HG03457 (cell line): Measurements from ENCODE around the gene EGLN3.

Experiments
- ATAC-seq: cut with Tn5 transposase; IDR thresholded peaks from one replicate; pipeline ENCODE4 v1.9.1; 2021; ENCODE audit warnings: moderate number of reproducible peaks; ENCODE audit not compliant: unreplicated experiment

The EGLN3 gene

DNA sequence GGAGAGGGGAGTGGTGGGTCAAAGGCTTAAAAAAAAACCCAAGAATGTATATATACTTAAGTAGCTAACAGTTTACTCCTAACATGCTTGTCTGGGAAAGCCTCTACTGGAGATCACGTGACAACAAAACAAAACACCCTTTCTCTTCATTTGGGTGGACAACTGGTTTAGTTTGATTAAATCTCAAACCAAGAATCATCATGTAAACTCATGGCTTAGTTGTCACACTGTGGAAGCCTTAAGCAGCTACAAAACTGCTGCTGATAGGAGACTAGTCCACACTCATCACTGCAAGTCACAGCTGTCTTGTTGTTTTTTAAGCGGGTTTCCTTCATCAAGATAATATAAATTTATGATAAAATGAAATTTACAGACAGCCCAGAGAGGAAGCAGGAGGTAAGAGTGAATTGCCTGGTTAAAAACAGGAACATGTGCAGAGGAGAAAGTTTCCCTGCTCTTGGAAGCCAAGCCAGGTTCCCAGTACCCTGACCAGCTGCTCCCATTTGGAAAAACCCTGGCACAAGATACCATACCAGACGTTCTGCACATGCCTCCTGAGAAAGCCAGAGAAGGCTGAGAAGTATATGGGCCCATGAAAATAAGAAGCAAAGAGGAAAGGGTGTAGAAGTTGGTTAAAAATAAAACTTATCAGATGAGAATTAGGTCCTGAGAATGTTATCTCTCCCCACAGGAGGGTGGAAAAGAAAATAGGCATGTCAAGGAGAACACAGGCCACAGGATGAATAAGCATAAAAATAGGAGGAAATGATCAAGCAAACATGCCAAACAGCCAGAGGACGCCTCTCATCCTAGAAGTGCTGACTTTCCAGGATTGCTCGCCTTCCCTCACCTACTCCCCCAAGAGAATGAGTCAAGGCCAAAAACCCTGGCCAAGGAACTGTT lies 34.0 kb downstream of the EGLN3 start:
- no peak for ATAC-seq

DNA sequence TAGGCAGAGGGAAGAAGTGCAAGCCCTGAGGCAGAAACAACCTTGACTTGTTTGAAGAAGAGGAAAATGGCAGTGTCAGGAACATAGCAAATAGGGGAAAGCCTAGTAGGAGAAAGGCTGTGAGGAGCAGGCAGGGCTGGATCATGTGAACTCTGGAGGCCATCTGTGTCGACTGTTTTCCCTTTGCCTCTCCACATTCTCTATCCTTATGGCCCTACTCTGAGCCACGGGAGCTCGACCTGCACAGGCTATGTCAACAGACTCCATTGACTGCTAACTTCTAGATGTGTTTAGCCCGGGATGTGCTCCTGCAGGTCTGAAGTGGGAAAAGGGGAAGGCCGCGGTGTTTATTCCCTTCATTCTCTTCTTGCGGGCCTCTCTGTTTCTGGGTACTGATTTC lies 35.2 kb downstream of the EGLN3 start:
- ATAC-seq, result no peak

DNA sequence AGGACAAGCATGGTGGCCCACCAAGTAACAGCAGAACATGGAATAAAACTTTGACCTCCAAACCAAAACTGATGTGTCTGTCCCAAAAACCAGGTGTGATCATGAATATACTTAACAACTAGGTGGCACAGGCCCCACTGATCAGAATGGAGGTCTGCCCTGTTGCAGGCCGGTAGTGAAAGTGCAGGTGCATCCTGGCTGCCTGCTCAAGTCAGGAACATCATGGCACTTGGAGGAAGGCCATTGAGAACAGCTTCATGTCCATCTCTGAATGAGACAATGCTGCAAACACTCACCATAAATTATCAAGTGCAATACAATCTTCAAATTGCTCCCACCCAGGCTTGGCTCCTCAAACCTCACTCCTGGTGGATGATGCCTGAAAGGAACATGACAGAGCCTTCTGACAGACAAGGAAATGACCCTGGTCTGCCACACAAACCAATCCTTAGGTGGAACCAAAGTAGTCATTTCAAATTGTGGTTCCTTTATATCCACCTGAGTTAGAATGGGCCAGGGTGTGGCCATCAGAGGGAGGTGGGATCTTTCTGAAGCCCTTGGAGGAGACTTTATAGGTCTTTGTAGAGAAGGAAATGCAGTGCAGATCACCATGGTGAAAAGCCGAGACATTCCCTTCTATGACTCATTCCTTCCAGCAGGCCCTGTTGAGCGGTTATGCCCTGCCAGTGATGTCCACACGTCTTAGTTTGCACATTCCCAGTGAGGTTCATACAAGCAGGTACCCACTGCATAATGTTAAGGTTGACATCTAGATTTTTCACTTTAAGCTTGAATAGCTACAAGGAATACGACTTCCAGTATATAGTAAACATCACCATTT lies 36.0 kb downstream of the EGLN3 start:
- no peak for ATAC-seq

DNA sequence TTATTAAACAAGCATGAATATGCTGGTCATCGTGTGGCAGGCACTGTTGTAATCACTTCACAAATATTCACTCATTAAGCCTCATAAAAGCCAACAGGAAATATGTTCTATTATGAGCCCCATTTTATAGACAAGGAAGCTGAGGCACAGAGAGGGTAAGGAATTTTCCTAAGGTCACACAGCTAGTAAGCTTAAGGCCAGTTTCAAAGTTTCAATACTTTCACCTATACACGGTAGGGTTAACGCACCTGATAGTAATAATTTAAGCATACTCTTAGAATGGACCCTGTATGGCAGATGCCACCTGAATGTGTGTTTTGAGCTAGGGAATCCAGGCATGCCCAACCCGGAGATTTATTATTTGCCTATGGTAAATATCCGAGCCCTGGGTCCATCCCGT lies 39.8 kb downstream of the EGLN3 start:
- no peak for ATAC-seq

DNA sequence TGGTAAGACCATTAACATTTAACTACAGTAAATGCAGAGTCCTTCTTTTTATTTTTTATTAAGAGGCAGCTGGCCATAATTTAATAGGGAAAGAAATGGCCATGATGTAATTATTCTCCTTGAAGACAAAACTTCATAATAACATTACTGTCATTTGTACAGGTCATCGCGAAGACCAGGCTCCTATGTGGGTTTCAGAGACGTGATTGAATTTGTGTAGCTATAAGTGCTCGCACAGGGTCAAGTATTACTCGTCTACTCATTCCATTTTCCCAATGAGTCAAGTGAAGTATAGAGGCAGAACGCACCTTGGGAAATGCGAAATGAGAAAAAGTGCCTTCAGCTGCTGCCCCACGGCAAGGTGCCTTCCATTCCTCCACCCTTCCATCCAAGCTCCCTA lies 40.4 kb downstream of the EGLN3 start:
- ATAC-seq, result no peak

DNA sequence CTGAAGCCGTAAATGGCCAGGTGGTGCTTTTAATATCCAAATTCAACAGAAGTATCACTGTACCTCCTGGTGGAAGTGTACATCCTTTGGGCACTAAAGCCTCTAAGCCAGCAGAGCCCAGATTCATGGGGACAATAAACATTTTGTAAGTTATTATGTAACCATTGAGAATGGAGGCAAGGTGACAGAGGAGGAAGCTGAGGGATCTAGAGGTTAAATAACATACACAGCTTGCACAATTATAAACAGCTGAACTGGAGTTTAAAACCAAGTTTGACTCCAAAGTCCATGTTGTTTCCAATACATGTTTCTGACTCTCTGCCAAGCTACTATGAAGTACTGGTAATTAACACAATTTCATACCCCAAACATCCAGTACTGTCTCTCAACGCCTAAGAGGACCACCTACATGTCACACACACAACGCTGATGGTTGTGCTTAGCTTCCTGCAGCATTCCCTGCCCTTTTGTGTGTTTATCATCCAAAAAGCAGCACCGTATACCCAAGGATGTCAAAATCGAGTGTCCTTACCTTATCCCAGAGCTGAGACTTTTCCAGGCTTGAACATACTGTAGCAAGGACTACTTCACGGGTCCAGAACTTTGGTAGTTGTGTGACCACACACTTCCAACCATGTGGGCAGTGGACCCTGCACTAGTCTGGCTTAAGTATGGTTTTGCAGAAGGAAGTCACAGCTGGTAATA lies 41.3 kb downstream of the EGLN3 start:
- no peak for ATAC-seq

DNA sequence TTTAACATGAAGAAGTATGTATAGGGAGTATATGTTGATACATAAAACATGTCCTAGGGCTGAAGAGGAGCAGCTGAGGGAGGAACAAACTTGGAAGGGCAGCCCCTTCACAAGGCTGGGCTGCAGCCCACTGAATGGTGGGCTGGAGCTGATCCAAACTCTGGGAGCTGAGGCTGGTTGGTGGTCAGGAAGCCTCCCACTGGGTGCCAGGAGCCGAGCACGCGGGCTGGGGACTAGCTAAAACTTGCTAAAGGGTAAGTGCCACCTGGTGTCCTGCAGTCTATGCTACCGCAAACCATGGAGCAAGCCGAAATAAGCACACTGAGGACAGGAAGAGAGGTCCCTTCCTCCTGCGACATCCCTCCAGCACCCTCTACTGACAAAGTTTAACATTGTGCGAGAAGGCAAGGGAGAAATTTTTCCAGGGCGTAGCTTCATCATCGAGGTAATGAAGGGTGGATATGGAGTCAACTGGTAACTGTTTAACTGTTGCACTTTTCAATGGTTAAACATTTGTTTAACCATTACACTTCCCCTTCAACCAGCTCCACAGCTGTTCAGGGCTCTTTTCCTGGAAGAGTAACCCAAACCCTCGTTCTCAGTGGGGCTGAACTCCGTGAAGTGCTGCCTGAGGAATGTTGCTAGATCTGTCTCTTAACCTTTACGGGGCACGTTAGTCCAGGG lies 42.2 kb downstream of the EGLN3 start:
- ATAC-seq, result no peak

DNA sequence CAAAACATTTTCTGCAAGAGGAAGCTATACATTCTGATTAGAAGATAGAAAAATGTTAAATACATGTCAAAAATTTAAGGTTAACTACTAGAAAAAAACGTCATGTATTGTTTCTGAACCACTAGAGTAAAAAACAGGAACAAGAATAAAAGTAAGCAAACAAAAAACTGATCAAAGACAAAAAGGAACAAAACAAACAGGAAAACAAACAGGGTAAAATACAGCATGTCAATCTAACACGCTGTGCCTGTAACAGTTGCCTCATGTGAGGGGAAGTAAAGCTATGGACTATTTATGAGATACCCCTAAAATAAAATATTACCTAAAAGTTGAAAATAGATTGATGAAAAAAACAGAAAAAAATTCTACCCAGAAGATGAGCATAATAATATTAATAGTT lies 43.9 kb downstream of the EGLN3 start:
- ATAC-seq, result no peak

DNA sequence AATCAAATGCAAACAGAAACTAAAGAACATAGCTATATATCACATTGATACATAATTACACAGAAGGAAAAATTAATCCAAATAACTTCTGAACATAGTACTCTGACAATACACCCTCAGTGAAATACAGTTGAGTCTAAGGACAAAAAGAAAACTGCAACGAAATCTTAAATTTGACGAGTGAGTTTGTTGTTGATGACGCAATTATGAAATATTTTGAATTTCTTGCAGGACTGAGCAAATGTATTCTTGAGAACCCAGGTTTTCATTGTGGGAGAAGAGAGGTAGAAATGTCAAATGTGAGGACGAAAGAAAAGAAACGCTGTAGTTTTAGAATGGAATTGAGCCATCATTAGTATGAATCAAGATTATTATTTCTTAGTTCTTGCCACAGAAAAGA lies 46.3 kb downstream of the EGLN3 start:
- no peak for ATAC-seq

DNA sequence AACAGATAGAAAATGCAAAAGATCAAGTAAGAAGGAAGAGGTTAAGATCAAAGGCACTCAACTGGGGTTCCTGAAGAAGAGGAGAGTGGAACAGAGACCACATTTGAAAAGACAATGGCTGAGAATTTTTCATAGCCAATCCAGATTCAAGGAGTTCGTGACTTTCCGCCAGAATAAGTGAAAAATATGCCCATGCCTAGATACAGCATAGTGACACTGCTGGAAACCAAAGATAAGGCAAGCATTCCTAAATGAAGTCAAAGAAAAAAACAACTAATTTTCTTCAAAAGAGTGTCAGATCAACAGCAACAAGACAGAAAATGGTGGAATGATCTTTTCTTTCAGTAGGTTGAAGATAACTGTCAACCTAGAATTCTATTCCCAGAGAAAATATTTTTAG lies 47.5 kb downstream of the EGLN3 start:
- no peak for ATAC-seq

DNA sequence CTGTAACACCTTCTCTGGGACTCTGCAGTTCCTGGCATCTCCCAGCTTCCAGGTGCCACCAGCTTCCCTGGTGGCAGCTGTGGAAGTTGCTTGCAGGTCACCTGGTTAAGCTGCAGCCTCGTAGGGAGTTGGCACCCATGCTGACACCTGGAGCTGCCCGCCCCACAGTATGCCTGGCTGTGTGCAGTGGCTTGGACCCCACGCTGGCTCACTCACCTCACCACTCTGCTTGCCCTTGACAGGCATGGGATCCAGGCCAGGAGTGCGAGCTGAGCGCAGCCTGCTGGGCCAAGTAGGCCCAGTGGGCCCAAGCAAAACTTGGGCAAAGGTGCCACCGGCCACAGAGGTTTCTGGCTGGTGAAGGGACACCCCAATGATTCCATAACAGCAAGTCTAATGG lies 48.5 kb downstream of the EGLN3 start:
- no peak for ATAC-seq

DNA sequence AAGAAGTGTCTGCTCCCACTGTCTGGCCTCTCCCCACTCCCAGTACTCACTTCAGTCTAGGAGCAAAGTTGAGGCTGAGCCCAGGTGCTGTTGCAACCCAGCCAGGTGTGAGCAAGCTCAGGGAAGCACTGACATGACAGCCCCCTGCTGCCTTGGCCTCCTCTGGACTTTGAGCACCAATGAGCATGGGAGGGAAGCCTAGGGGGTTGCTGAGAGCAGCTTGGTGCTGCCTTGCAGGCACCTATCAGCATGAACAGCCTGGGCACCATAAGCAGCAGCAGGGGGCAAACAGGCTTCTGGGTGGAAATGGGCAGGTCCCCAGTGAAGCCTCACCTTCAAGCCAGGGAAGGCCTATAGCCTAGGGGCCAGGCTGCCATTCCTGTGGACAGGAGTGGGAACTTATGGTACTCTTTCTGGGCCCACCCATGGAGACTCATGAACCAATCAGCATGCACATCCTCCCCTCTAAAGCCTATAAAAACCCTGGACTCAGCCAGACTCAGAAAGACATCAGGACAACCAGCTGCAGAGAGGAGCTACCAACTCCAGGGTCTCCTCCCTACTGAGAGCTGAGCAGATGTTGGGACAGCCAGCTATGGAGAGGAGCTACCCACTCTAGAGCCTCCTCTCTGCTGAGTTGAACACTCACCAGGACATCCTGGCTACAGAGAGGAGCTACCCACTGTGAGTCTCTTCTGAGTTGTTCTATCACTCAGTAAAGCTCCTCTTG lies 49.3 kb downstream of the EGLN3 start:
- no peak for ATAC-seq

DNA sequence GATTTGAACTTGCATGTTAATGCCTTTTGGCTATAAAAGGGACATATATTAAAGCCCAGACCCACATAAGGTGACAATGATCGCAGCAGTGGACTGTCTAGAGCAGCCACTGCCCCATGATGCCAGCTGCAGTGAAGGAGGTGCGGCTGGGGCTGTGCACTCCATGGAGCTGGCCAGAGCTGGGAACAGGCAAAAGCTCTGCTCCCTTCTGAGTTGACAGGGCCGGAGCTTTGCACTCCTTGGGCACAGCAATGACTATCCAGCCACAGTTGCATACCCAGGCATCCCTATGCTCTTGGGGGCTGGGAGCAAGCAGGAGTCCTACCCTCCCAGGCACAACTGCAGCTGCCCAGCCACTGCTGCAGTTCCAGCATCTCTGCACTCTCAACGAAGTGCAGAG lies 50.2 kb downstream of the EGLN3 start:
- no peak for ATAC-seq

DNA sequence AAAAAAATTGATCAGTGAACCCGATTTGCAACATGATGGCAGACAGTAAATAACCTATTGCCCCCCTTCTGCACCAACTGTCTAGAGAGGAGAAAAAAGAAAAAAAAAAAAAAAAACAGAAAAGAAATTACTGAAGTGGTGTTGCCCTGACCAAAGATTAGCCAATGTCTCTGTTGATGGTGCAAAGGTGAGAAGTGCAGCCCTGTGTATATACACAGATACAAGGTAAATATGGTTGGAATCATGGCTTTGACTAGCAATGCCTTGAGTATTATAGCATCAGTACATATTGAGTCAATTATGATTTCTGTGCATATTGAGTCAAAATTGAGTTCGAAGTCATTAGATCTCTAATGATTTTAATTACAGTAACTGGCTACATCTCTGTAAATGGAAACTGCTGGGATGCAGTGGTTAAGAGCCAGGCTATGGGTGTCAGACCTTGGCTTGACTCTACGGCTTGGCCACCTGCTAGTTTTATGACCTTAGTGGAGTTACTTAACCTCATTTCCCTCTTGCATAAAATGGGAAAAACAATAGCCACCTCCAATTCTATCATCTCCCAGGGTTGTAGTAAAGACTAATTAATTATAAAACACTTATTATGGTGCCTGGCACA lies 51.0 kb downstream of the EGLN3 start:
- no peak for ATAC-seq

DNA sequence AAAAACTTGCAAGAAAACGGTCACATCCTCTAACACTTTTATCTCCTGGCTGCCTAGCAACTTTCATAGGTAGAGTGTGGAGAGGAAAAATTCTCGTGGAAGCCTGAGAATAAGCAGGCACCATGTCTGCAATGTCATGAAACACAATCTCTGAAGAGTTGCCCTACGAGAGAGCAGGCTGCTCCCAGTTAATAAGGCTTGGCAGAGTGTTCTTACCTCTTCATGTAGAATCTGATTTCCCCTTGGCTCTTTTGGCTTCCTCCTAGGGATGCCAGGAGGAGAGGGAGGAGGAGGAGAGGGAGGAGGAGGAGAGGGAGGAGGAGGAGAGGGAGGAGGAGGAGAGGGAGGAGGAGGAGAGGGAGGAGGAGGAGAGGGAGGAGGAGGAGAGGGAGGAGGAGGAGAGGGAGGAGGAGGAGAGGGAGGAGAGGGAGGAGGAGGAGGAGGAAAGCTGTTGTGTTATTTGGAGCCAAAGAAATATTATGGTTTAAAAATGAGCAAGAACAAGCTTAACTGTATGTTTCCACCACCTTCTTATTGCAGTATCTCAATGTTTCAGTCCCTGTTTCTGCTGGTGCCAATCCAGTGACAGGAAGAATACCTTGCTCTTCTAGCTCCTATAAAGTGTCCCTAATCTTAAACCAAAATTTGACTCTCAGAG lies 52.9 kb downstream of the EGLN3 start:
- no peak for ATAC-seq

DNA sequence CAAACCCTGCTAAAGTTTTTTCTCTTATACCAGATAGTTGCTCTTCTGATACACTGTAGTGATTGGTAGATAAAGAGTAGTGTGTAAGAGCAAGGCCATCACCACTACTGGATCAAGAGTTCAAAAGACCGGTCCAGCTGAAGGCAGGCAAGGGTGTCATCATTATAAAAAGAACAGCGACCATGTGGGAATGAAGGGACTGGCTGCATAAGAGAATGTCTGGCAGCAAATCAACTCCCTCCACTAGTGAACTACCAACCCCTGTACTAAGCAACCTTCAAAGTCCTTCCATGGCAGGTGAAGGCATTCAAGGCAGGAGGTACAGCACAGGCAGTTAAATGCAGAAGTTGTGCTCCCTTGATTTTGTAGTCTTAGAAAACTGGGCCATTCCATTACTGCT lies 53.5 kb downstream of the EGLN3 start:
- ATAC-seq, result no peak

DNA sequence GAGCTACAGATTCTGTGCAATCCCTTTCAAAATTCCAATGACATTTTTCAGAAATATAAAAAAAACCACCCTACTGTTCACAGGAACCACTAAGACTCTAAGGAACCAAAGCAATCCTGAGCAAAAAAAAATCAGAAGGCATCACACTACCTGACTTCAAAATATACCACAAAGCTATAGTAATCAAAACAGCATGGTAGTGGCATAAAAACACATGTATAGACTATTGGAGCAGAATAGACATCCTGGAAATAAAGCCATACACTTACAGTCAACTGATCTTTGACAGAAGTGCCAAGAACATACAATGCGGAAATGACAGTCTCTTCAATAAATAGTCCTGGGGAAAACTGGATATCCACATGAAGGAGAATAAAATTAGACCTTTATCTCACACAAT lies 56.5 kb downstream of the EGLN3 start:
- ATAC-seq, result no peak

DNA sequence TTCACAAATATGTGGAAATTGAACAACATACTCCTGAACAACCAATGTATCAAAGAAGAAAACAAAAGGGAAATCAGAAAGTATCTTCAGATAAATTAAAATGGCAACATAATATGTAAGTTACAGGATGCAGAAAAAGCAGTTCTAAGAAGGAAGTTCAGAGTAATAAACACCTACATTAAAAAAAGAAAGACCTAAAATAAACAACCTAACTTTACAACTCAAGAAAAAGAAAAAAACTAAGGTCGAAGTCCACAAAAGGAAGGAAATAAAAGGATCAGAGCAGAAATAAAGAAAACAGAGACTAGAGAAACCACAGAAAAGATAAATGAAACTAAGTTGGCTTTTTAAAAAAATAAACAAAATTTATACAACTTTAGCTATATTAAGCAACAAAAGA lies 59.2 kb downstream of the EGLN3 start:
- ATAC-seq, result no peak

DNA sequence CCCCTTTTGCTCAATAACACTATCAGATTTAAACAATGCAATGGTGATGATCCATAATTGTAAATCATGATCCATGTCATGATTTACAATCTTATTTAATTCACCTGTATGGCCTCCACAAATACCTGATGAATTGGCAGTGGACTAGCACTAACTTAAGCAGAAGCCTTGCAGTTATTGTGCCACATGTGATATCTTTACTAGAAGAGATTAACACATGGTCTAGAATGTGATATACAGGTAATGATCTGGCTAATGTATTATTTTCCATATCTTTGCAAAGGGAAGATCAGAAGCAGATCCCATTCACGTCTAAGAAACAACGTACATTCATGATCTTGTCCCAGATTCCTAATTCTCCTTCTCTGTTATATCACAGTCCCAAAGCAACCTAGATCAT lies 66.0 kb downstream of the EGLN3 start:
- no peak for ATAC-seq
